Cardiac muscle cell (in vitro differentiated cells and primary cell): ENCODE results near the gene GNAT1. TPM values are rescaled to one million over a fixed set of nuclear protein-coding genes. Genes with fewer than 3 reads are reported as not detected.

Experiments used
- DNase-seq, 2 donors: peaks; one replicate each; pipeline versions ENCODE4 v3.0.0 to v3.0.0-alpha.2; 2010 to 2017; ENCODE audit warnings: low read depth in 1 of 2, low spot score in 1 of 2
- H3K27ac ChIP-seq: fragments of 200-600 bp; sonication (generic); 2 replicates; pipeline ENCODE4 v1.5.1; 2016
- H3K27me3 ChIP-seq: fragments of 200-600 bp; sonication (generic); 2 replicates; pipeline ENCODE4 v1.6.0; 2016; ENCODE audit warnings: control low read depth
- H3K36me3 ChIP-seq: fragments of 200-600 bp; sonication (generic); 2 replicates; pipeline ENCODE4 v1.5.1; 2016; ENCODE audit warnings: control low read depth
- H3K4me1 ChIP-seq: fragments of 200-600 bp; sonication (generic); 2 replicates; pipeline ENCODE4 v1.8.1; 2017; ENCODE audit warnings: low read depth, mild to moderate bottlenecking, mixed run types
- H3K4me3 ChIP-seq: fragments of 200-600 bp; sonication (generic); 2 replicates; pipeline ENCODE4 v1.5.1; 2016; ENCODE audit warnings: mild to moderate bottlenecking
- H3K9me3 ChIP-seq: fragments of 200-600 bp; sonication (generic); 2 replicates; pipeline ENCODE4 v1.5.1; 2017; ENCODE audit warnings: low read depth, mild to moderate bottlenecking, control low read depth
- CTCF ChIP-seq: IDR thresholded peaks from 2 replicates; pipeline ENCODE4 v1.5.1; 2012; ENCODE audit warnings: low read depth, mild to moderate bottlenecking, low read length
- polyA plus RNA-seq: library from polyadenylated mRNA; unstranded; fragments of >200 nt; fragmentation: Nextera tagmentation; extraction: Ambion mirVana; gene quantifications from 2 replicates; pipeline ENCODE4 v1.2.1, GENCODE V29; 2016
- total RNA-seq: library from RNA; depleted of rRNA; stranded (reverse); fragments of >200 nt; gene quantifications from 2 replicates; pipeline ENCODE4 v1.2.3, GENCODE V29; 2016

GNAT1 gene
- total and polyA plus RNA-seq, 2 experiments from 2014 or later, result not detected

- no peaks in the 10 kb centered on the region for H3K36me3 ChIP-seq
- no peak for DNase-seq
- no peak overlapping the region for H3K4me3 ChIP-seq
- TF ChIP-seq CTCF, result no peak
- H3K27me3 ChIP-seq, result no peaks in the 10 kb centered on the region
- H3K27ac ChIP-seq, result no peak overlapping the region
- H3K9me3 ChIP-seq, result no peaks in the 10 kb centered on the region
- H3K4me1 ChIP-seq, result no peaks in the 10 kb centered on the region
These were observed 16.9 kb upstream of the GNAT1 start for GRCh38 chr3:50174517-50174895.

GRCh38 chr3:50174947-50175524 lies 16.4 kb upstream of the GNAT1 start:
- no peak for DNase-seq
- no peak for TF ChIP-seq CTCF
- Histone ChIP-seq H3K9me3 (no peaks in the 10 kb centered on the region), H3K36me3 (no peaks in the 10 kb centered on the region), H3K4me1 (no peaks in the 10 kb centered on the region), H3K4me3 (no peak overlapping the region), H3K27me3 (no peaks in the 10 kb centered on the region), H3K27ac (no peak overlapping the region)

- Histone ChIP-seq H3K4me1 (peaks cover 9% of the 10 kb centered on the region), H3K27me3 (no peaks in the 10 kb centered on the region), H3K4me3 (no peak overlapping the region), H3K36me3 (no peaks in the 10 kb centered on the region), H3K9me3 (no peaks in the 10 kb centered on the region), H3K27ac (no peak overlapping the region)
- no peak for TF ChIP-seq CTCF
- DNase-seq, result no peak
These were observed 14.1 kb upstream of the GNAT1 start for GRCh38 chr3:50177346-50177745.

- Histone ChIP-seq H3K4me3 (no peak overlapping the region), H3K9me3 (no peaks in the 10 kb centered on the region), H3K27ac (no peak overlapping the region), H3K4me1 (peaks cover 16% of the 10 kb centered on the region), H3K36me3 (no peaks in the 10 kb centered on the region), H3K27me3 (no peaks in the 10 kb centered on the region)
- DNase-seq, result no peak
- TF ChIP-seq CTCF, result no peak
These were observed 11.7 kb upstream of the GNAT1 start for GRCh38 chr3:50179710-50180109.

- peak overlapping the region; percentile 58 for H3K27ac ChIP-seq
- H3K4me3 ChIP-seq, result no peak overlapping the region
- peaks cover 16% of the 10 kb centered on the region for H3K4me1 ChIP-seq
- H3K27me3 ChIP-seq, result no peaks in the 10 kb centered on the region
- no peak for TF ChIP-seq CTCF
- no peaks in the 10 kb centered on the region for H3K36me3 ChIP-seq
- no peak for DNase-seq
- H3K9me3 ChIP-seq, result no peaks in the 10 kb centered on the region
These were observed 9.4 kb upstream of the GNAT1 start for GRCh38 chr3:50181985-50182384.
